MCF 10A (cell line): Measurements from ENCODE around the gene PLET1. TPM values are rescaled to one million over a fixed set of nuclear protein-coding genes. Genes with fewer than 3 reads are reported as not detected.
"Not testable (repeated sequence)": the region's sequence is repeated elsewhere in the genome, so short reads cannot be mapped to it uniquely, and the experiment has no call there.

ENCODE experiments used
- BruUV-seq: library from RNA; stranded (reverse); fragments of 400-500 nt; replicated peaks from 2 replicates; lab custom pipeline; 2021; lab: Mats Ljungman, UMichigan
- CTCF ChIA-PET: fragments of 300-600 bp; sonication (Branson Sonifier 250); formaldehyde crosslinking; extraction: SDS; loops from one replicate; lab custom pipeline; 2021; ENCODE audit warnings: antibody characterized with exemption, inconsistent platforms; lab: Yijun Ruan, JAX
- POLR2A ChIA-PET: fragments of 300-600, 350-650 bp; sonication (Branson Sonifier 250); formaldehyde crosslinking; extraction: SDS; loops from one replicate; lab custom pipeline; 2020; ENCODE audit warnings: antibody characterized with exemption, inconsistent platforms; lab: Yijun Ruan, JAX
- DNase-seq: peaks from one replicate; pipeline ENCODE4 v3.0.0-alpha.2; 2018; ENCODE audit not compliant: unreplicated experiment
- H3K27ac Mint-ChIP-seq: one replicate; pipeline ENCODE4 v1.8.0; 2022; ENCODE audit warnings: mild to moderate bottlenecking, low read depth, mixed read lengths; ENCODE audit not compliant: unreplicated experiment
- H3K27me3 Mint-ChIP-seq: one replicate; pipeline ENCODE4 v1.8.0; 2022; ENCODE audit warnings: mixed read lengths; ENCODE audit not compliant: insufficient read depth, unreplicated experiment
- H3K36me3 Mint-ChIP-seq: one replicate; pipeline ENCODE4 v1.8.0; 2022; ENCODE audit warnings: mild to moderate bottlenecking, moderate library complexity, mixed read lengths; ENCODE audit not compliant: insufficient read depth, unreplicated experiment
- H3K4me1 Mint-ChIP-seq: one replicate; pipeline ENCODE4 v1.8.0; 2022; ENCODE audit warnings: mixed read lengths; ENCODE audit not compliant: insufficient read depth, unreplicated experiment
- H3K4me3 Mint-ChIP-seq: one replicate; pipeline ENCODE4 v1.8.0; 2022; ENCODE audit warnings: mild to moderate bottlenecking, moderate library complexity, mixed read lengths; ENCODE audit not compliant: unreplicated experiment
- H3K9me3 Mint-ChIP-seq: one replicate; pipeline ENCODE4 v1.8.0; 2022; ENCODE audit warnings: mixed read lengths; ENCODE audit not compliant: unreplicated experiment
- CTCF ChIP-seq: fragments of 200-600 bp; IDR thresholded peaks from one replicate; pipeline ENCODE4 v1.8.0; 2022; ENCODE audit warnings: antibody characterized with exemption, mild to moderate bottlenecking; ENCODE audit not compliant: unreplicated experiment
- intact Hi-C: fragments of 100-400 bp; cut with micrococcal nuclease; formaldehyde crosslinking; loops from 2 replicates; pipeline ENCODE4 v1.14.1; 2022
- total RNA-seq: library from RNA; stranded (reverse); gene quantifications from 2 replicates; pipeline ENCODE4 v1.2.3, GENCODE V29; 2022

Gene PLET1
- total RNA-seq, 1 experiment from 2014 or later = not detected

GRCh38 chr11:112206071-112206470 lies 54.6 kb downstream of the PLET1 start:
- Mint-ChIP-seq H3K9me3 (no peaks in the 10 kb centered on the region), H3K4me1 (no peaks in the 10 kb centered on the region), H3K27me3 (no peaks in the 10 kb centered on the region), H3K27ac (no peak overlapping the region), H3K4me3 (no peak overlapping the region), H3K36me3 (no peaks in the 10 kb centered on the region)
- intact Hi-C loops = no loop called here
- TF ChIP-seq CTCF = no peak
- POLR2A ChIA-PET = no interaction called here
- DNase-seq = no peak
- BruUV-seq = no TSS peak
- CTCF ChIA-PET = interaction anchor here (1.4 to 4.2 kb wide), 2 partner anchors 14 to 76 kb away, joined by 5 to 21 read pairs; no protein-coding TSS in a partner anchor

GRCh38 chr11:112200252-112200651 lies 60.4 kb downstream of the PLET1 start:
- H3K4me3 Mint-ChIP-seq = no peak overlapping the region
- no TSS peak for BruUV-seq
- H3K4me1 Mint-ChIP-seq = peaks cover 16% of the 10 kb centered on the region
- no peaks in the 10 kb centered on the region for H3K27me3 Mint-ChIP-seq
- H3K36me3 Mint-ChIP-seq = no peaks in the 10 kb centered on the region
- POLR2A ChIA-PET = interaction anchor here (0.7 to 1.7 kb wide), 3 partner anchors 10 to 114 kb away, joined by 3 to 7 read pairs (median 4); partner anchors contain the start of genes IL18, SDHD and TIMM8B
- no peak for TF ChIP-seq CTCF
- H3K27ac Mint-ChIP-seq = no peak overlapping the region
- no peaks in the 10 kb centered on the region for H3K9me3 Mint-ChIP-seq
- DNase-seq = no peak
- CTCF ChIA-PET = interaction anchor here (0.6 to 1.2 kb wide), 3 partner anchors 19 to 533 kb away, joined by 3 to 4 read pairs (median 4); no protein-coding TSS in a partner anchor
- intact Hi-C loops = no loop called here

GRCh38 chr11:112199101-112199500 lies 61.6 kb downstream of the PLET1 start:
- POLR2A ChIA-PET = interaction anchor here (0.6 to 1.7 kb wide), 2 partner anchors 36 to 52 kb away, joined by 3 to 7 read pairs; partner anchors contain the start of gene IL18
- H3K27ac Mint-ChIP-seq, intact Hi-C loops, H3K9me3 Mint-ChIP-seq, BruUV-seq, H3K36me3 Mint-ChIP-seq, DNase-seq, H3K27me3 Mint-ChIP-seq, H3K4me3 Mint-ChIP-seq: not testable (repeated sequence)
- CTCF ChIA-PET = interaction anchor here (0.6 to 1.1 kb wide), 3 partner anchors 18 to 87 kb away, joined by 3 to 4 read pairs (median 3); no protein-coding TSS in a partner anchor
- peaks cover 16% of the 10 kb centered on the region for H3K4me1 Mint-ChIP-seq

Other genes starting within 250 kb of the PLET1 start
- 43.3 and 46.7 TPM in 2 replicates for gene DLAT, start 235.5 kb downstream of the PLET1 start, total RNA-seq
- gene PIH1D2, start 186.8 kb downstream of the PLET1 start, total RNA-seq = 2.0 and 2.1 TPM in 2 replicates
- gene NKAPD1, start 186.6 kb downstream of the PLET1 start, total RNA-seq = 25.1 and 27.5 TPM in 2 replicates
- gene TIMM8B, start 174.1 kb downstream of the PLET1 start, total RNA-seq = 58.1 and 70.8 TPM in 2 replicates
- 119 and 124 TPM in 2 replicates for gene SDHD, start 174.0 kb downstream of the PLET1 start, total RNA-seq
- 124 and 189 TPM in 2 replicates for gene IL18, start 96.8 kb downstream of the PLET1 start, total RNA-seq
- gene TEX12, start 93.5 kb downstream of the PLET1 start, total RNA-seq = not detected in 2 replicates
- 0.93 TPM in 1 of 2 replicates, not detected in the other for gene BCO2, start 85.3 kb downstream of the PLET1 start, total RNA-seq
- 68.3 and 79.4 TPM in 2 replicates for gene PTS, start 34.4 kb downstream of the PLET1 start, total RNA-seq